Stimulated activated CD8-positive, alpha-beta memory T cell treated with anti-CD3 and anti-CD28 coated beads, Interleukin-12 subunit alpha, Interleukin-12 subunit beta, amount 100 ng/mL, for 24 hours (primary cell): ENCODE results near the gene ATP6V1G1.
"Not testable (repeated sequence)": the region's sequence is repeated elsewhere in the genome, so short reads cannot be mapped to it uniquely, and the experiment has no call there.

Experiments
- DNase-seq: peaks from one replicate; pipeline ENCODE4 v3.0.0-alpha.2; 2020; ENCODE audit errors: extremely low read depth

Gene ATP6V1G1

DNA sequence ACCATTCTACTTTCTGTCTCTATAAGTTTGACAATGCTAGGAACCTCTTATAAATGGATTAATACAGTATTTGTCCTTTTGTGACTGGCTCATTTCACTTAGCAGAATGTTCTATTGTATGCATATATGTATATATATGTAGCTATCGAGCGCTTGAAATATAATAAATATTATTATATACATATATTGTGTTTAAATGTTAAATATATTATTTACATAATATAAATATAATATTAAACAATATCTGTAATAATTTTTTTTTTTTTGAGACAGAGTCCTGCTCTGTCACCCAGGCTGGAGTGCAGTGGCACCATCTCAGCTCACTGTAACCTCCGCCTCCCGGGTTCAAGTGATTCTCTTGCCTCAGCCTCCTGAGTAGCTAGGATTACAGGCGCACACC lies 9.4 kb upstream of the ATP6V1G1 start:
- not testable (repeated sequence) for DNase-seq

DNA sequence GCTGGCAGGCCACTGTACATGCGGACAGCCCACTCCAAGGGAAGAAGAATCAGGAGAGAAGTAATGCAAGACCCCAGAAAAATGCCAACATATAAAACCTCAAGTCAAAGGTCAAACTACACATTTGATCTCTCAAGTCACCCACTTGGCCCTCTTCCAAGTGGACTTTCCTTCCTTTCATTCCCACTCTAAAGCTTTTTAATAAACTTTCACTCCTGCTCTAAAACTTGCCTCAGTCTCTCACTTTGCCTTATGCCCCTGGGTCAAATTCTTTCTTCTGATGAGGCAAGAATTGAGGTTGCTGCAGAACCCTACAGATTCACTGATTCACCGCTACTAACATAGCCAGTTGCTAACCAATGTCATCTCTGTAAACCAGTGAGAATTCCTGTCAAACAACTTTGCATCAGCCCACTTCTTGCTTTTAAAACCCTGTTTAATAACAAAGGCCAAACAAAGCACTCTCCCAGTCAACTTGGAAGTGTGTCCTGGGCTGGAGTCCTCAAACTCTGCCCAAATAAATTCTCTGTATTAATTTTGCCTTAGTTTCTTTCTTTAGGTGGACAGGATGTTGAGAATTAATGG lies 6.9 kb upstream of the ATP6V1G1 start:
- DNase-seq = no peak

DNA sequence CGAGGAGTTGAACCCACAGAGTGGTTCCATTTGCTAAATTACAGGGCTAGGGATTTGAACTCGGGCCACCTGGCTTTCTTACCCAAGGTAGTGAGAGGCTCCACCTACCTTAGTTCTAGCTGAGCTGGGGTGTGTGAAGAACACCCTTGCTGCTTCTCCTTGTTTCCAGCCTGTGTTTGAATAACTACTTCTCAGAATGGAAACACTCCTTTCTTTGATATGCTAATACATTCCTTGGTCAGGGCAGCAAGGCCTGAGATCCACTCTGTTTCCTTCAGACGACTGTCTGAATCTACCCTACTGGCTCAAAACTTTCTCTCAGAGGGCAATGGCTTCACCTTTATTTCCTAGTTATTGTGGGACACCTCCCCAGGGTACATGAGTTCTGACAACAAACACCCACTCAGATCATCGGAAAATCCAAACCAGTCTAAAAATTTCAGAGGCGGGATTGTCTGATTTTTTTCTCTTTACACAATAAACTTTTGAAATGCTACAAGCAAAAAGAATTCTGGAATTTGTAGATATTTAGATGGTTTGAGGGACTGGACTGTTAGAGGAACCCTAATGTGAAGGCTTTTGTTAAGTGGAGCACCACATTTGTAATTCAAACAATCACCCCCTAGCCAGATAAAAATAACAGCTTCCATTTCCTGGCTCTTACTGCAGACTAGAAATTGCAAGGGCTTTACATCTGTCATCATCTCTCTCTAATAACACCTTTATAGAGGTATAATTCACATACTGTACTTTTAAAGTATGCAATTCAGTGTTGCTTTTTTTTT lies 4.0 kb upstream of the ATP6V1G1 start:
- no peak for DNase-seq

DNA sequence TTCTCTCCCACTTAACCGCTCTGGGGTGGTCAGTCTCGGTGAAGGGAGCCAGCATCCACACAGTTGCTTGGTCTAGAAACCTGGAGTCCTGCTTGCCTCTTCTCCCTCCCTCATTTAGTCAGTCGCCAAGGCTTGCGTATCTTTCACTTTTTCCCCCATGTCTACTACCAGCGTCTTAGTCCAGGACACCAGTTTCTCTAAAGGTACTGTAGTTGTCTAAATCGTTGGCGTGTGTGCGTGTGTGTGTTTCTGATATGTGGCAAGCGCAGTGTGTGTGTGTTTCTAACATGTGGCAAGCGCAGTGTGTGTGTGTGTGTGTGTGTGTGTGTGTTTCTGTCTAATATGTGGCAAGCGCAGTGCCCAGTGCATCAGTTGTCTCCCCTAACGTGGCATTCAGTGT lies 641 bp downstream of the ATP6V1G1 start:
- DNase-seq = no peak

DNA sequence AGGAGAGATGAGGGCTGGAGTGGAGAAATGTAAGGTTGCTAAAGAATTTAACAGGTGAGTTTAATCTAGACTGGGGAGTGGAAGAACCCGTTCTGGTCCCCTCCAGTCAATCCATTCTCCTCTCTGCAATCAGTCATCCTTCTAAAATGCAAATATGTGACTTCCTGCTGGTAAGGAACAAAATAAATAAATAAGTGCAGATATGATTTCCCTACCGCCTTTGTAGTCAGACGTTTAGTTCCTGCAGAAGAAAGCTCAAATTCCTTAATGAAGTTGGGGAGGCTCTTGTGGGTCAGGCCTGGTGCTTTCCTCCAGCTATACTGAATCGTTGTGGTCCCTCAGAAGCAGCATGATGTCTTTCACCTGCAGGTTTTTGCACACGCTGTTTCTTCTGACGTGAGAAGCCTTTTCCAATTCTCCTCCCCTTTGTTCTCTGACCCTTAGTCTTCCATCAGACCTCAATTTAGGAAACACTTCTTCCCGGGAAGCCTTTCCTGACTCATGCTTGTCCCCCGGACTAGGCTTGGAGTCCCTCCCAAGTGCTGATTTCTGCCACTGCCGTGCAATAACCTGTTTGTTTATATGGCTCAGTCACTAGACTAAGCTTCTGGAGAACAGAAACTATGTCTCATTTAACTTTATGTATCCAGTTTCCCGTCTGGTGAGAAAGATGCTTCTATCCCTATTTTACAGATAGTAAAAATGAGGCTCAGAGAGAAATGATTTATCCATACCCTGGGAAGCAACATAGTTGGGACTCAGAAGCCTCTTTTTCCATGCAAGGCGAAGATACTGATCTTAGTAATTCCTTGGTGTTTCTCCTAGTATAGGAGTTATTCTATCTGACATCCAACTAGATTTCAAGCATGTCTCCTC lies 1.3 kb downstream of the ATP6V1G1 start:
- DNase-seq = no peak

DNA sequence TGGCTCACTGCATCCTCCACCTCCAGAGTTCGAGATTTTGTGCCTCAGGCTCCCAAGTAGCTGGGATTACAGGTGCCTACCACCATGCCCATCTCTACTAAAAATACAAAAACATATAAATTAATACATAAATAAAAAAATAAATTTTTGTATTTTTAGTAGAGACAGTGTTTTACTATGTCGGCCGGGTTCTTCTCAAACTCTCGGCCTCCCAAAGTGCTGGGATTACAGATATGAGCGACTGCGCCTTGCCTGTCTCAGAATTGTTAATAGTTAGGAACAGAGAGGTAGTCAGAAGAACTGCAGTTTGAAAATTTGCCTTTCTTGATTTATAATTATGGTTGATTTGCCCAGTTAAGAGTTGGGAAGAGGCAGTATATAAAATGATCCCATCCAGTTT lies 2.8 kb downstream of the ATP6V1G1 start:
- DNase-seq = no peak

DNA sequence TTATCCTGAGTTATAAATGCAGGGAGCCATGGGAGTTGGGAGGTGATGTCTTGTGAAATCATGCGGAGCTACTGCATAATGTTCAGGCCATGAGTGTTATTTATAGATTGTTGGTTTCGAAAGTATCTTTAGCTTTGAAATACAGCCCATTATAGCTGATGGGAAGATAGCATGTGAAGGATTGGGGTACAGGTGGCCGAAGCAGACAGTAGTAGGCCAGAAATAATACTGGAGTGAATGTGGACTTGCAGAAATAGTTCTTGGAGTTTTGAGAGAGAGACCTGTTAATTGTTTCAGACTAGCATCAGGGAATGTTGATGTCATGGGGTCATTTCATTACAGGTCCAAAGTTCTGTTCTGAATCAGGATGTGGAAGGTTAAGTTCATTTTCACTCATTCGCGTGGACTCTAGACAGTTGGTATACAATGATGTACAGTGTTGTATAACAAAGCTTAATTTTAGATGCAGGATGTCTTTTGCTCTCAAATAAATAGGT lies 3.8 kb downstream of the ATP6V1G1 start:
- DNase-seq = no peak

DNA sequence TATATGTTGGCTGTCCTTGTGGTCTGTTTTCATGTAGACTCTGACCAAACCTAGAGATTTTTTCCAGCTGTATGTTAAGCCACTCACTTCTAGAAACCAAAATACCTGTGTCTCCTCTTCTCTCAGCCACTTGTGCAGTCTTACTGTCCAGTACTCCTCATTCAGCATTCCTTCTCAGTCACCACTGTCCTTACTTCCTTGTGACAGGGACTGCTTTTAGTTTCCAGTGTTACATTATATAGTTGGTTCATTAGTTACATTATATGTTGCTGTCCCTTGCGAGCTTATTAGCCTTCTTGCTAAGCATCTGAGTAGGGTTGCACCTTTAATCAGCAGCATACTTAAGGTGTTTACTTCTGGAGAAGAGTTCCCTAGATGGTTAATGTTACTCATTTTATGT lies 4.3 kb downstream of the ATP6V1G1 start:
- no peak for DNase-seq

DNA sequence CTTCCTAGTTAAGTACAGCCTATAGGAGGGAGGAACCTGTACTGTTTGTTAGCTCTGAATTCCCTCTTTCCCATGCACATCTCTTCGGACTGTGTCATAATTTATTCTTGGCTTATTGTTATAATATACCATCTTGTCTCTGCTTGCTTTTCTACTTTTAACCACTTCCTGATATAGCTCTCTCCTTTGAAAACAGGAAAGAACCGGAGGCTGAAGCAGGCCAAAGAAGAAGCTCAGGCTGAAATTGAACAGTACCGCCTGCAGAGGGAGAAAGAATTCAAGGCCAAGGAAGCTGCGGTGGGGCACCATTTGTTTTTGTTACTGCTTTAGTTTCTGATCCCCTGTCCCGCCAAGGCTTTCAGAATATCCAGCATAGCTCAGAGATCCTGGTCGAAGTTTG lies 4.8 kb downstream of the ATP6V1G1 start:
- DNase-seq = no peak

DNA sequence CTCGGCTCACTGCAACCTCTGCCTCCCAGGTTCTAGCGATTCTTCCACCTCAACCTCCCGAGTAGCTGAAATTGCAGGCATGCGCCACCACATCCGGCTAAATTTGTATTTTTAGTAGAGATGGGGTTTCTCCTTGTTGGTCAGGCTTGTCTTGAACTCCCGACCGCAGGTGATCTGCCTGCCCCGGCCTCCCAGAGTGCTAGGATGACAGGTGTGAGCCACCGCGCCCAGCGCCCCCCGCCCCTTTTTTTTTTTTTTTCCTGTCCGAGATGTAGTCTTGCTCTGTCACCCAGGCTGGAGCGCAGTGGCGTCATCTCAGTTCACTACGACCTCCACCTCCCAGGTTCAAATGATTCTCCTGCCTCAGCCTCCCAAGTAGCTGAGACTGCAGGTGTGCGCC lies 6.6 kb downstream of the ATP6V1G1 start:
- no peak for DNase-seq

DNA sequence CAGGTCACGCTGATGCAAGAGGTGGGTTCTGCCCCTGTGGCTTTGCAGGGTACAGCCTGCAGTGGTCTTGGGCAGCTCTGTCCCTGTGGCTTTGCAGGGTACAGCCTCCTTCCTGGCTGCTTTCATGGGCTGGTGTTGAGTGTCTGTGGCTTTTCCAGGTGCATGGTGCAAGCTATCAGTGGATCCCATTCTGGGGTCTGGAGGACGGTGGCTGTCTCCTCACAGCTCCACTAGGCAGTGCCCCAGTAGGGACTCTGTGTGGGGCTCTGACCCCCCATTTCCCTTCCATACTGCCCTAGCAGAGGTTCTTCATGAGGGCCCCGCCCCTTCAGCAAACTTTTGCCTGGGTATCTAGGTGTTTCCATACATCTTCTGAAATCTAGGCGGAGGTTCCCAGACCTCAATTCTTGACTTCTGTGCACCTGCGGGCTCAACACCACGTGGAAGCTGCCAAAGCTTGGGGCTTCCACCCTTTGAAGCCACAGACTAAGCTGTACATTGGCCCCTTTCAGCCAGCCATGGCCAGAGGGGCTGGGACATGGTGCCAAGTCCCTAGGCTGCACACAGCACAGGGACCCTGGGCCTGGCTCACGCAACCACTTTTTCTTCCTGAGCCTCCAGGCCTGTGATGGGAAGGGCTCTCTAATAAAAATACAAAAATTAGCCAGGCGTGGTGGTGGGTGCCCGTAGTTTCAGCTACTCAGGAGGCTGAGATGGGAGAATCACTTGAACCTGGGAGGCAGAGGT lies 13.1 kb downstream of the ATP6V1G1 start:
- DNase-seq = not testable (repeated sequence)

DNA sequence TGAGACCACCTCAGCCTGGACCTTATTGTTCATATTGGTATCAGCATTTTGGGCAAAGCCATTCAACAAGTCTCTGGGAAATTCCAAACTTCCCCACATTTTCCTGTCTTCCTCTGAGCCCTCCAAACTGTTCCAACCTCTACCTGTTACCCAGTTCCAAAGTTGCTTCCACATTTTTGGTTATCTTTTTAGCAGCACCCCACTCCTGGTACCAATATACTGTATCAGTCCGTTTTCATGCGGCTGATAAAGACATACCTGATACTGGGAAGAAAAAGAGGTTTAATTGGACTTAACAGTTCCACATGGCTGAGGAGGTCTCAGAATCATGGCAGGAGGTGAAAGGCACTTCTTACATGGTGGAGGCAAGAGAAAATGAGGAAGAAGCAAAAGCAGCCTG lies 14.2 kb downstream of the ATP6V1G1 start:
- DNase-seq = not testable (repeated sequence)

DNA sequence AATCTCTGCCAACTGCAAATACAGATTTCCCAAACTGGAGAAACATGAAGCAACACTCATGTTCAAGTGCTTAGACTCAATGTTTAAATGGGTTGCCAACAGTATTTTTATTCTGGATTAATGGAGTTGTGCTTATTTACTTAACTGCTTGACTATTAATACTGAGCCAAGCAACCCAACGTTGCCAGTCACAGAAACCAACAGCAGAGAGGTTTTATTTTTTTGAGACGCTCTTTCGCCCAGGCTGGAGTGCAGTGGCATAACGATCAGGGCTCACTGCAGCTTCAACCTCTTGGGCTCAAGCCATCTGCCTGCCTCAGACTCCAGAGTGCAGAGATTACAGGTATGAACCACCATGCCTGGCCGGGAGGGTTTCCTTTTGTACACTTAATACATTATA lies 15.1 kb downstream of the ATP6V1G1 start:
- no peak for DNase-seq

DNA sequence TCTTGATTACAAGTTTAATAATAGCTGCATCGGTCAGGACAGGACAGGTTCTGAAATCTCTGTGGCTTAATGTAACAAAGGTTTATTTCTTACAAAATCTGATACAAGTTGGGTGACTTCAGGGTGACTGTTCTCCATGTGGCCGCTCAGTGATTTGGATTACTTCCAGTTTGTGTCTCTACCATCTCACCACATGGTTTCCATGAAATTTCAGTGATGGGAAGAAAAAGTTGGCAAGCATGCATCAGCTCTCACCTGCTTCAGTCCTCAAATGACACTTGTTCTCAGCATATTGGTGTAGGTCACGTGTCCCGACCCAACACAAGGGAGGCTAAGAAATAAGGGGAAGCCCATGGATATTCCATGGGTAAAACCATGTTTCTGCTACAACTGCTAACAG lies 15.7 kb downstream of the ATP6V1G1 start:
- no peak for DNase-seq

DNA sequence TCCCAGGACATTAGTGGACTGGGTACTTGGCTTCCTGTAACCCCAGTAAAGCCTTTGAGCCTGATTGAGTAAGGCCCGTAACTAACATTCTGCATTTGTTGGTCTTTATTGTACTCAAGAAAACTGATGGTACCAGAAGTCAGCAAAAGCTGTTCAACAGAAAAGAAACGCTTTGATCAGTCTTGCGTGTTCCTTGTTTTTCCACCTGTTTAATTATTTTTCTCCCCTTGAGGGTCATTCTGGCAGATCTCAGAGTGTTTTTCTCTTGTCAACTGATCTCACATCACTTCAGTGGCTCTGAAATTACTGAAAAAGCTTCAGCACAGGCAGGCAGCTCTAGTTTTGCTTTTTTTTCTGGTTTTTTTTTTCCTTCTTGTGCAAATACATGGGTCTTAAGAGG lies 17.4 kb downstream of the ATP6V1G1 start:
- no peak for DNase-seq

DNA sequence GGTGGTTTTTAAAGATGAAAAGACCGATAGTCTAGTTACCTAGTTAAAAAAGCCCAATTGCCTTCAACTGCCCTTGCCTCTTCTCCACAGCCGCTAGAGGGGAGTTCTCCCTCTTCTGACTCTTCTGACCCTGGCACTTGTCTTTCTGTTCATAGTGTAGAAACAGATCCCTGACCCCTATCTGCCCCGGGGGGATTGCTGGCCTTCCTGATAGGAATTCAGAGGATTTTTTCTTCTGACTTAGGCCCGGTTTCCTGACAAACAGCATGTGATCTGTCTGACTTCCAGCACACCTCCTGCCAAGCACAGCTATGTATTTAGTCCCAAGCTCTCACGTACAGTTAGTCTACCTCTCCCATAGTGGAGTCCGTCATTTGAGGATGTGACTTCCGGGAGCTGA lies 18.5 kb downstream of the ATP6V1G1 start:
- DNase-seq = no peak

DNA sequence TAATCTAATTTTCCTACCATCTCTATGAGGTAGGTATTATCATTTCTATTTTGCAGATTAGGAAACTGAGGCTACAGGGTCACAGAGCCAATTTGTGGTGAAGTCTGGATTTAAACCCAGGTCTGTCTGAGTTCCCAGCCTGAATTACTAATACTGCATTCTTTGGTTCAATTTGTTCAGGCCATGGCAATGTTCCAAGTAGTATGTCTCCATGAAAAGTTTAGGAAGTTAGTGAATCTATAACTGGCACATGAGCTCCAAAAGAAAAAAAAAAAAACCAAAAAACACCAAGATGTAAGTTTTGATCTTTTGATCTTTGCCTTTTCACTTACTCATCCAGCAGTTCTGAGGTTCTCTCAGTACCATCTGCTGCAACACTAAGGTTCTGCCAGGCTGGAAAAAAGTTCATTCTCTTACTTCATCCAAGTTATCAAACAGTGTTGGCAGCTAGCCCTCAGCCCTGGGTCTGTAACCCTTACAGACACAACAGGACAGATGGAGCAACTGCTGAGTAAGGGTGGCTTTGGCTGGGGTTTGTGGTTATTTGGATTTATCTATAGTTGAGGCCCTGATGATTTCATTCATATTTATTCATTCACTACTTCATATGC lies 19.1 kb downstream of the ATP6V1G1 start:
- no peak for DNase-seq

DNA sequence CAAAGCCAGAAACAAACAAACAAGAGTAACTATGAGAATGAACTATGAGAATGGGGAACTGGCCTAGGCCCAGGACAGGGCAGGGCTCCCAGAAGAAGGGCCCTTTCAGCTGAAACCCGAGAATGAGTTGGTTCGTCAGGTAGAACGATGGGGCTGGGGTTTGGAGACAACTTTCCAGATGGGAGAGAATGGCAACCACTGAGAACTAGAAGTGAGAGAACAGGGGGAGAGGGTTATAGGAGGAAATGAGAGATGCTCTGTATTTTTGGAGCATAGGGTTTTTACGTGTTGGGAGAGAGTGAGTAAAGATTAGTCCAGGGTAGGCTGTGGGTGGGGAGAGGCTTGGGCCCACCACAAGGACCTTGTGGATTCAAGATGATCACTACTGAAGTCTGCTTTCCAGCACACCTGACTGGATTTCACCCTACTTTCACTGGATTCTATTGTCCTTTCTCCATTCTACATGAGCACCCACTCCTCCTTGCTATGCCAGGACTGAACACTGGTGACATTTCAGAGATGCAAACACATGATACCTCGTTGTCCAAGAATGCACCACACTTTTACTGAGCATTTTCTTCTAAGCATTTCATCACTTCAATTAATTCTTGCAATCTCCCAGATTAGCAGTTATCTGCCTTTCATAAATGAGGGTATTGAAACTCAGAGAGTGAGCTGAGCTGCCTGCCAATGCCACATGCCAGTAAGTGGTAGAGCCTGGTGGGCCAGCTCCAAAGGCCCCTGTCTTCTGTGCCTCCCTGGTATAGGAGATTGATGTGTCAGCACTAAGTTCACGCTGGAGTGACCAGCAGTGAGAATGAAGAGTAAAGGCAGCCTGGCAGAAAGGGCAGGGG lies 20.3 kb downstream of the ATP6V1G1 start:
- no peak for DNase-seq

DNA sequence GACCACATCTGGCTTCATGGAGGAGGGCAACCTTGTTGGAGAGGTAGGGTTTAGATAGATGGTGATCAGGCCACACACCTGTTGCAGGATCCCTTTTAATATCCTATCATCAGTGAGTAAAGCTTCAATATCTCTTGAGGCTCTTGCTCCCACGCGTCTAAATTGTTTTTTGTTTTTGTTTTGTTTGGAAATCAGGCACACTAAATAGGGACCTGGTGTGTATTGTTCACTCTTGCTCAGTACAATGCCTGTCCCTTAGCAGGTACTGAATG lies 20.9 kb downstream of the ATP6V1G1 start:
- no peak for DNase-seq

DNA sequence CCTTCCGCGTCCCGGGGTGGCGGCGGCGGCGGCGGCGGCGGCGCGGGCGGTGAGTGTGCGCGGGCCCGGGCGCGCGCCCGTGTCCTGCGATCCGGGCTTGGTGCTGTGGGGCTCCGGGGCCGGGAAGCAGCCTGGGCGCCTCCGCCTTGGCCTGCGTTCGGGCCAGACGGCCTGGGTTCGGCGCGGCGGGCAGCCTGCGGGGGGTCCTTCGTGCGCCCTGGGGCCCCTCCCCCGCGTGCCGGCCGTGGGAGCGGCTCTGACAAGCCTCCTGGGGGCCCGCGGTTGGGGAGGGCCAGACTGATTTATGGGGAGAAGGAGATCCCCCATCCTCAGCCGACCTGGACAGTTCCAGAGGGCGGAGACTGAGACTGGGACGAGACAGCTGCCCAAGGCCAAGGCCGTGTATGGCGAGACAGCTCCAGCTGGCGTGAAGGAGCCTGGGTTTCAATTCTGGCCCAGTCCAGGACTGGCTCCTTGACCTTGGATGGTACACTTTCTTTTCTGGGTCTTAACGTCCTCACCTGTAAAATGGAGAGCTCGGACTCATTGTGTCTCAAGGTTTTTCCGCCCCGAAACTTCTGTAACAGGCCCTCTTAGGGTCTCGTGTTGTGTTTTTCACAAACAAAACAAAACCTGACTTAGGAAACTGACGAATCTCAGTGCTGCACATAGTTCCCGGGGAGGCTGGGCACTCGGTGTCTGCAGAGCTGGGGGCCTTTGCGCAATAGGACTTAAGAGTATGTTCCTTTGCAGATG lies 24.1 kb downstream of the ATP6V1G1 start:
- DNase-seq = no peak
